GM23248 (cell line): ENCODE results near the gene CGAS. TPM values are rescaled to one million over a fixed set of nuclear protein-coding genes. Genes with fewer than 3 reads are reported as not detected.
A peak's percentile ranks its signal among the peaks of the same experiment; 100 is the strongest.

Source experiments
- DNase-seq: peaks from one replicate; pipeline ENCODE4 v3.0.0-alpha.2; 2015
- H2AFZ ChIP-seq: fragments of 200-600 bp; sonication (generic); 2 replicates; pipeline ENCODE4 v1.6.1; 2016; ENCODE audit warnings: antibody characterized with exemption
- H3F3A ChIP-seq: fragments of 200-600 bp; sonication (generic); 2 replicates; pipeline ENCODE4 v1.6.1; 2016; ENCODE audit warnings: mild to moderate bottlenecking, antibody characterized with exemption, mixed run types; ENCODE audit not compliant: insufficient read depth
- H3K27ac ChIP-seq: fragments of 200-600 bp; sonication (generic); 2 replicates; pipeline ENCODE4 v1.5.1; 2016; ENCODE audit warnings: mild to moderate bottlenecking
- H3K27me3 ChIP-seq: fragments of 200-600 bp; sonication (generic); replicated peaks from 2 replicates; pipeline ENCODE4 v1.6.1; 2016; ENCODE audit warnings: mild to moderate bottlenecking; ENCODE audit not compliant: insufficient read depth
- H3K36me3 ChIP-seq: fragments of 200-600 bp; sonication (generic); 2 replicates; pipeline ENCODE4 v1.6.1; 2016; ENCODE audit warnings: low read depth, mild to moderate bottlenecking
- H3K4me1 ChIP-seq: fragments of 200-600 bp; sonication (generic); 2 replicates; pipeline ENCODE4 v1.6.1; 2016; ENCODE audit warnings: mild to moderate bottlenecking; ENCODE audit not compliant: insufficient read depth
- H3K4me2 ChIP-seq: fragments of 200-600 bp; sonication (generic); one replicate; pipeline ENCODE4 v1.6.1; 2016; ENCODE audit warnings: mild to moderate bottlenecking; ENCODE audit not compliant: unreplicated experiment
- H3K4me3 ChIP-seq: fragments of 200-600 bp; sonication (generic); 2 replicates; pipeline ENCODE4 v1.5.1; 2016; ENCODE audit warnings: mild to moderate bottlenecking
- H3K79me2 ChIP-seq: fragments of 200-600 bp; sonication (generic); 2 replicates; pipeline ENCODE4 v1.6.1; 2016; ENCODE audit warnings: mild to moderate bottlenecking; ENCODE audit not compliant: insufficient read depth
- H3K9ac ChIP-seq: fragments of 200-600 bp; sonication (generic); 2 replicates; pipeline ENCODE4 v1.6.1; 2016; ENCODE audit warnings: mild to moderate bottlenecking
- H3K9me2 ChIP-seq: fragments of 200-600 bp; sonication (generic); 2 replicates; pipeline ENCODE4 v1.6.1; 2016; ENCODE audit warnings: mixed run types, mild to moderate bottlenecking, moderate library complexity; ENCODE audit not compliant: insufficient read depth
- H3K9me3 ChIP-seq: fragments of 200-600 bp; sonication (generic); one replicate; pipeline ENCODE4 v1.6.1; 2017; ENCODE audit warnings: low read depth
- H4K20me1 ChIP-seq: fragments of 200-600 bp; sonication (generic); 2 replicates; pipeline ENCODE4 v1.6.0; 2016; ENCODE audit not compliant: insufficient read depth
- EZH2 ChIP-seq: fragments of 200-600 bp; sonication (generic); IDR thresholded peaks from 2 replicates; pipeline ENCODE4 v1.6.1; 2018; ENCODE audit warnings: antibody characterized with exemption, mild to moderate bottlenecking; ENCODE audit not compliant: insufficient read depth, poor library complexity, severe bottlenecking
- EZH2phosphoT487 ChIP-seq: fragments of 200-600 bp; sonication (generic); IDR thresholded peaks from 2 replicates; pipeline ENCODE4 v1.6.1; 2018; ENCODE audit warnings: antibody characterized with exemption, moderate library complexity, mild to moderate bottlenecking, low read depth; ENCODE audit not compliant: insufficient read depth
- WGBS, 2 experiments: methylation state at CpG; one replicate each; pipeline ENCODE4 v1.1.6; 2015 to 2017; ENCODE audit warnings: low lambda C conversion rate in 2 of 2, low coverage in 1 of 2; ENCODE audit errors: missing lambda C conversion rate in 2 of 2; 5-methylcytosine and 5-hydroxymethylcytosine counted together
- in situ Hi-C: fragments of 300-500 bp; cut with MboI; formaldehyde crosslinking; loops from 2 replicates; pipeline ENCODE4 v1.15.0; 2020
- polyA plus RNA-seq: library from polyadenylated mRNA; unstranded; fragments of >200 nt; fragmentation: Nextera tagmentation; extraction: Ambion mirVana; gene quantifications from 2 replicates; pipeline ENCODE4 v1.2.1, GENCODE V29; 2016
- total RNA-seq: library from RNA; depleted of rRNA; stranded (reverse); fragments of >200 nt; shearing (Covaris generic); gene quantifications from 2 replicates; pipeline ENCODE4 v1.2.3, GENCODE V29; 2014

The CGAS gene
- total and polyA plus RNA-seq, 2 experiments from 2014 or later: 3.7 to 4.8 TPM

- no peaks in the 10 kb centered on the region for H3K4me1 ChIP-seq
- no peaks in the 10 kb centered on the region for H4K20me1 ChIP-seq
- H3K9me3 ChIP-seq: no peaks in the 10 kb centered on the region
- 93 to 94% methylated on average over 2 of the region's 2 CpGs for WGBS, 2 experiments
- no peak overlapping the region for H3K4me3 ChIP-seq
- H3K36me3 ChIP-seq: peaks cover 17% of the 10 kb centered on the region
- H3K27ac ChIP-seq: no peak overlapping the region
- no peak overlapping the region for H3K4me2 ChIP-seq
- no peak overlapping the region for H3K9ac ChIP-seq
- no peaks in the 10 kb centered on the region for H3F3A ChIP-seq
- no peaks in the 10 kb centered on the region for H3K27me3 ChIP-seq
- no peaks in the 10 kb centered on the region for H3K9me2 ChIP-seq
- no peak for DNase-seq
- no peaks in the 10 kb centered on the region for H3K79me2 ChIP-seq
- in situ Hi-C loops: no loop called here
- TF ChIP-seq EZH2phosphoT487: no peak
- TF ChIP-seq EZH2: no peak
- H2AFZ ChIP-seq: no peak overlapping the region
Measured at GRCh38 chr6:73421534-73421933, 30.6 kb downstream of the CGAS start.

GRCh38 chr6:73418081-73418741 is 33.9 kb downstream of the CGAS start:
- peak; percentile 3 for DNase-seq
- 88 to 89% methylated on average over 11 of the region's 11 CpGs for WGBS, 2 experiments
- Histone ChIP-seq H3K9me2 (no peaks in the 10 kb centered on the region), H3K36me3 (no peaks in the 10 kb centered on the region; the same call in 1 of the 2 replicates), H3K4me3 (no peak overlapping the region), H3K9me3 (no peaks in the 10 kb centered on the region), H3K4me1 (no peaks in the 10 kb centered on the region), H3K27ac (no peak overlapping the region), H2AFZ (no peak overlapping the region), H3K79me2 (no peaks in the 10 kb centered on the region), H3K4me2 (no peak overlapping the region), H3F3A (no peaks in the 10 kb centered on the region), H4K20me1 (no peaks in the 10 kb centered on the region), H3K9ac (no peak overlapping the region), H3K27me3 (no peaks in the 10 kb centered on the region)
- in situ Hi-C loops: no loop called here
- TF ChIP-seq EZH2phosphoT487 (no peak), EZH2 (no peak)

- no peaks in the 10 kb centered on the region for H3F3A ChIP-seq
- WGBS, 2 experiments: 99% methylated on average over 3 of the region's 3 CpGs
- H3K9me3 ChIP-seq: no peaks in the 10 kb centered on the region
- no peaks in the 10 kb centered on the region for H3K4me1 ChIP-seq
- no peak overlapping the region for H2AFZ ChIP-seq
- H3K27me3 ChIP-seq: no peaks in the 10 kb centered on the region
- H3K36me3 ChIP-seq: no peaks in the 10 kb centered on the region
- DNase-seq: no peak
- TF ChIP-seq EZH2 (no peak), EZH2phosphoT487 (no peak)
- no peak overlapping the region for H3K4me3 ChIP-seq
- no peak overlapping the region for H3K9ac ChIP-seq
- no peak overlapping the region for H3K27ac ChIP-seq
- no peaks in the 10 kb centered on the region for H3K9me2 ChIP-seq
- H3K79me2 ChIP-seq: no peaks in the 10 kb centered on the region
- no peaks in the 10 kb centered on the region for H4K20me1 ChIP-seq
- in situ Hi-C loops: no loop called here
- H3K4me2 ChIP-seq: no peak overlapping the region
Measured at GRCh38 chr6:73413102-73413501, 39.0 kb downstream of the CGAS start.

GRCh38 chr6:73409395-73409794 is 42.7 kb downstream of the CGAS start:
- in situ Hi-C loops: no loop called here
- H3K36me3 ChIP-seq: no peaks in the 10 kb centered on the region

GRCh38 chr6:73400656-73401055 is 51.4 kb downstream of the CGAS start:
- H3K9me3 ChIP-seq: no peaks in the 10 kb centered on the region
- H3F3A ChIP-seq: no peaks in the 10 kb centered on the region
- H3K4me2 ChIP-seq: no peak overlapping the region
- H3K79me2 ChIP-seq: no peaks in the 10 kb centered on the region
- H3K27me3 ChIP-seq: no peaks in the 10 kb centered on the region
- H3K4me3 ChIP-seq: no peak overlapping the region
- H4K20me1 ChIP-seq: no peaks in the 10 kb centered on the region
- in situ Hi-C loops: no loop called here
- DNase-seq: no peak
- no peak overlapping the region for H3K9ac ChIP-seq
- no peaks in the 10 kb centered on the region for H3K4me1 ChIP-seq
- H3K27ac ChIP-seq: no peak overlapping the region
- no peaks in the 10 kb centered on the region for H3K36me3 ChIP-seq
- no peaks in the 10 kb centered on the region for H3K9me2 ChIP-seq
- H2AFZ ChIP-seq: no peak overlapping the region
- TF ChIP-seq EZH2phosphoT487 (no peak), EZH2 (no peak)

More at GRCh38 chr6:73409395-73409794, 42.7 kb downstream of the CGAS start:
- Histone ChIP-seq H3K27ac (no peak overlapping the region), H4K20me1 (no peaks in the 10 kb centered on the region), H3K27me3 (no peaks in the 10 kb centered on the region), H3K4me3 (no peak overlapping the region), H3K9me2 (no peaks in the 10 kb centered on the region), H3F3A (no peaks in the 10 kb centered on the region), H3K9ac (no peak overlapping the region), H3K4me1 (no peaks in the 10 kb centered on the region), H3K79me2 (no peaks in the 10 kb centered on the region), H3K4me2 (no peak overlapping the region), H2AFZ (no peak overlapping the region), H3K9me3 (no peaks in the 10 kb centered on the region)
- TF ChIP-seq EZH2phosphoT487 (no peak), EZH2 (no peak)
- DNase-seq: no peak
- WGBS, 2 experiments: 100% methylated on average over 1 of the region's 1 CpG
